Thoracic aorta (tissue), 2 donors: Measurements from ENCODE around the gene PDE2A. TPM values are rescaled to one million over a fixed set of nuclear protein-coding genes. Genes with fewer than 3 reads are reported as not detected.

Experiments
- ATAC-seq: fragments of 150-250 bp; one replicate; pipeline ENCODE4 v1.8.0; 2017; ENCODE audit warnings: low read depth; ENCODE audit not compliant: insufficient number of reproducible peaks, low FRiP score
- DNase-seq: peaks from one replicate; pipeline ENCODE4 v3.0.0-alpha.2; 2020; ENCODE audit warnings: low spot score
- H3K27ac ChIP-seq, 2 donors: fragments of 200-600 bp; sonication (generic); 1 replicate in 1 of 2; 2 replicates in 1 of 2; pipeline ENCODE4 v1.5.1; 2016; ENCODE audit warnings: mild to moderate bottlenecking in 2 of 2, moderate library complexity in 2 of 2
- H3K27me3 ChIP-seq: fragments of 200-600 bp; sonication (generic); replicated peaks from 2 replicates; pipeline ENCODE4 v1.6.0; 2016; ENCODE audit warnings: mild to moderate bottlenecking; ENCODE audit not compliant: insufficient read depth
- H3K36me3 ChIP-seq: fragments of 200-600 bp; sonication (generic); one replicate; pipeline ENCODE4 v1.5.1; 2016
- H3K4me1 ChIP-seq, 2 donors: fragments of 200-600 bp; sonication (generic); 1 replicate in 1 of 2; 2 replicates in 1 of 2; pipeline versions ENCODE4 v1.5.1 to v1.6.0; 2016; ENCODE audit warnings: low read depth in 2 of 2, mild to moderate bottlenecking in 1 of 2; ENCODE audit not compliant: control insufficient read depth in 1 of 2
- H3K4me3 ChIP-seq: fragments of 200-600 bp; sonication (generic); 2 replicates; pipeline ENCODE4 v1.5.1; 2016; ENCODE audit warnings: mild to moderate bottlenecking
- H3K9me3 ChIP-seq: fragments of 200-600 bp; sonication (generic); 2 replicates; pipeline ENCODE4 v1.5.1; 2016
- CTCF ChIP-seq: fragments of 200-600 bp; sonication (generic); IDR thresholded peaks from one replicate; pipeline ENCODE4 v1.5.1; 2019; ENCODE audit warnings: antibody characterized with exemption
- total RNA-seq, 2 donors: library from RNA; depleted of rRNA; stranded (reverse); fragments of >200 nt; gene quantifications; one replicate each; pipeline versions ENCODE4 v1.1.0 to v1.2.3, GENCODE V29; 2016

Gene PDE2A
- total RNA-seq, 2 donors from 2014 or later = 28.1 to 37.1 TPM

DNA sequence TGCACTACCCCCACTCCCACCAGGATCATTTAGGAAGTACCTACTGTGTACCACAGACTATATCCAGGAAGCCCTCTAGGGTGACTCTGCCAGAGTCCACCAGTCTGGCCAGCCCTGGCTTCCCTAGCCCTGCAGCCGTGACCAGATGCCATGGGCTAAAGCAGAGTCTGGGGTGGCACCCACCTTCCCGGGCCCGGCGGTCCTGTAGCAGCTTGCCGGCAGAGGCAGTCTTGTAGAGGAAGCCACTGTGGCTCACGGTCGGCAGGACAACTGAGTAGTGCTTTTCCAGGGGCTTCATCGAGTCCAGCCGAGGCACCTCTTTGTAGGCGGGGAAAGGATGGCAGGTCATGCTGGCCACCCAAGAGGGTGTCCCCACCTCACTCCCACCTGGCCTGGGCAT, 27.2 kb upstream of the PDE2A start:
- H3K9me3 ChIP-seq = no peaks in the 10 kb centered on the region
- no peak for ATAC-seq
- H3K4me3 ChIP-seq = no peak overlapping the region
- H3K4me1 ChIP-seq = peaks cover 0 to 16% of the 10 kb centered on the region in 2 donors
- no peak for TF ChIP-seq CTCF
- DNase-seq = no peak
- no peaks in the 10 kb centered on the region for H3K27me3 ChIP-seq
- no peak overlapping the region for H3K27ac ChIP-seq
- H3K36me3 ChIP-seq = peaks cover 49% of the 10 kb centered on the region

DNA sequence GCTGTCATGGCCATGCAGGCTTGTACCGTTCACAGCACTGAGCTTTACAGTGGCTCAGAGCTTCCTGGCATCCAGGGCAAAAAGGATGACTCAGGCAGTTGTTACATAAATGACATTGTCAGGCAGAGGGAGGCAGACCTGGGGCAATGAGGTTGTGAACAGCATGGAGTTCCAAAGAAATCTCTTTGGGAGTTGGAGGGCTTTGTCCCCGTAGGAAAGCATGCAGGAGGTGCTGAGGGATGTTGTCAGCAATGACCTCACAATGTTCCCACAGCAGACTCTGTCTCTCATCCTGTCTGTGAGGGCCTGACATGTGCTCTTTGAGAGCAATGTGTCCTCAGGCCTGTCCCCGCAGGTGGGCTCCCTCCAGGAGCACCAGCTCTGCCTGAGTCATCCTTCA, 25.9 kb upstream of the PDE2A start:
- Histone ChIP-seq H3K27me3 (no peaks in the 10 kb centered on the region), H3K4me1 (peaks cover 0 to 16% of the 10 kb centered on the region in 2 donors), H3K36me3 (peaks cover 52% of the 10 kb centered on the region), H3K9me3 (no peaks in the 10 kb centered on the region), H3K4me3 (no peak overlapping the region), H3K27ac (no peak overlapping the region)
- no peak for DNase-seq
- TF ChIP-seq CTCF = no peak
- no peak for ATAC-seq

DNA sequence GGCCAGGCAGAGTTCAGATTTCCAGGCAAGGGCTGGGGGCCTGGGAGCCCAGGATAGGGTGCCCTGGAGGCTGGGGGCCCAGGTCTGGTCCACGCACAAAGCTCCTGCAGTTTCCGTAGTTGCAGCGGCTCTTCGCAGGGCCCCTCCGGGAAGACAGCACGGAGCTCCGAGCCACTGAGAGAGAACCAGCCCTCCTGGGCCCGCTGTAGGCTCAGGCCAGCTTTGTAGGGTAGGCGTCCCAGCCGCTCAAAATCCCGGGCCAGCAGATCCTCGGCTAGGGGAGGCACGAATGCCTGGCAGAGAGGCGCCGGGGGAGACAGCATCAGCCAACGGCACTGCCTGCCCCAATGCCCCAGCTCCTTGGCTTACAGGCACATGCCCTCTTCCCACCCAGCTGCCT, 23.6 kb upstream of the PDE2A start:
- H3K4me1 ChIP-seq = peaks cover 0 to 1% of the 10 kb centered on the region in 2 donors

GRCh38 chr11:72696866-72697700, 22.9 kb upstream of the PDE2A start:
- H3K27me3 ChIP-seq = no peaks in the 10 kb centered on the region
- H3K36me3 ChIP-seq = peaks cover 74% of the 10 kb centered on the region
- no peak for TF ChIP-seq CTCF
- H3K27ac ChIP-seq = no peak overlapping the region
- DNase-seq (no peak), ATAC-seq (no peak)
- no peak overlapping the region for H3K4me3 ChIP-seq
- H3K4me1 ChIP-seq = no peaks in the 10 kb centered on the region
- H3K9me3 ChIP-seq = no peaks in the 10 kb centered on the region

More for the DNA sequence above, 23.6 kb upstream of the PDE2A start:
- DNase-seq = no peak
- Histone ChIP-seq H3K9me3 (no peaks in the 10 kb centered on the region), H3K27me3 (no peaks in the 10 kb centered on the region), H3K4me3 (no peak overlapping the region), H3K27ac (no peak overlapping the region), H3K36me3 (peaks cover 71% of the 10 kb centered on the region)
- no peak for ATAC-seq
- TF ChIP-seq CTCF = no peak

GRCh38 chr11:72695354-72695753, 21.1 kb upstream of the PDE2A start:
- ATAC-seq = no peak

More at GRCh38 chr11:72695354-72695753, 21.1 kb upstream of the PDE2A start:
- H3K27me3 ChIP-seq = no peaks in the 10 kb centered on the region
- no peak overlapping the region for H3K27ac ChIP-seq
- H3K9me3 ChIP-seq = no peaks in the 10 kb centered on the region
- no peak for TF ChIP-seq CTCF
- peaks cover 78% of the 10 kb centered on the region for H3K36me3 ChIP-seq
- no peaks in the 10 kb centered on the region for H3K4me1 ChIP-seq
- DNase-seq = no peak
- no peak overlapping the region for H3K4me3 ChIP-seq
